Keratinocyte (primary cell): ENCODE measurements around the gene CPLANE2. TPM values are rescaled to one million over a fixed set of nuclear protein-coding genes. Genes with fewer than 3 reads are reported as not detected.

Source experiments
- DNase-seq: peaks from one replicate; pipeline ENCODE4 v3.0.0-alpha.2; 2011; ENCODE audit warnings: low read depth, missing footprints, low spot score
- FAIRE-seq: peaks from 2 replicates; lab custom pipeline; 2011; peaks lifted over from hg19 to GRCh38; lab: Jason Lieb, UNC
- H2AFZ ChIP-seq: 2 replicates; pipeline ENCODE4 v1.6.0; 2012; ENCODE audit warnings: low read length, control low read depth, inconsistent platforms; ENCODE audit not compliant: control insufficient read depth
- H3K27ac ChIP-seq: 2 replicates; pipeline ENCODE4 v1.5.1; 2011; ENCODE audit warnings: low read length; ENCODE audit not compliant: control insufficient read depth, insufficient read depth
- H3K27me3 ChIP-seq: 3 replicates; pipeline ENCODE4 v1.6.0; 2011; ENCODE audit warnings: low read length; ENCODE audit not compliant: control insufficient read depth, insufficient read depth; ENCODE audit errors: extremely low read depth
- H3K36me3 ChIP-seq, 2 experiments: 2 replicates in 1 of 2; 3 replicates in 1 of 2; pipeline ENCODE4 v1.5.1; 2011; ENCODE audit warnings: low read length in 2 of 2, mild to moderate bottlenecking in 1 of 2; ENCODE audit not compliant: control insufficient read depth in 2 of 2, insufficient read depth in 2 of 2; ENCODE audit errors: extremely low read depth in 1 of 2
- H3K4me1 ChIP-seq: 3 replicates; pipeline ENCODE4 v1.5.1; 2011; ENCODE audit warnings: low read length; ENCODE audit not compliant: control insufficient read depth, insufficient read depth; ENCODE audit errors: extremely low read depth
- H3K4me2 ChIP-seq: 3 replicates; pipeline ENCODE4 v1.6.0; 2011; ENCODE audit warnings: low read depth, low read length; ENCODE audit not compliant: control insufficient read depth, insufficient read depth; ENCODE audit errors: extremely low read depth
- H3K4me3 ChIP-seq, 3 experiments: fragments of 200-600 bp in 1 of 3; sonication (generic) in 1 of 3; 2 replicates in 2 of 3; 3 replicates in 1 of 3; pipeline ENCODE4 v1.5.1; 2011 to 2016; ENCODE audit warnings: low read length in 3 of 3, mild to moderate bottlenecking in 3 of 3, control low read depth in 2 of 3, inconsistent platforms in 1 of 3, low read depth in 1 of 3, mixed read lengths in 1 of 3, mixed run types in 1 of 3, moderate library complexity in 1 of 3; ENCODE audit not compliant: control insufficient read depth in 2 of 3, insufficient read depth in 2 of 3; ENCODE audit errors: extremely low read depth in 1 of 3
- H3K79me2 ChIP-seq: 2 replicates; pipeline ENCODE4 v1.6.0; 2012; ENCODE audit warnings: low read length; ENCODE audit not compliant: control insufficient read depth, insufficient read depth
- H3K9ac ChIP-seq: 3 replicates; pipeline ENCODE4 v1.6.0; 2011; ENCODE audit warnings: low read length; ENCODE audit not compliant: control insufficient read depth, insufficient read depth; ENCODE audit errors: extremely low read depth
- H3K9me1 ChIP-seq: 3 replicates; pipeline ENCODE4 v1.6.0; 2011; ENCODE audit warnings: low read length; ENCODE audit not compliant: control insufficient read depth, insufficient read depth; ENCODE audit errors: extremely low read depth
- H3K9me3 ChIP-seq: 2 replicates; pipeline ENCODE4 v1.5.1; 2012; ENCODE audit warnings: low read depth, low read length; ENCODE audit not compliant: control insufficient read depth
- H4K20me1 ChIP-seq: 3 replicates; pipeline ENCODE4 v1.6.0; 2011; ENCODE audit warnings: low read length; ENCODE audit not compliant: control insufficient read depth, insufficient read depth; ENCODE audit errors: extremely low read depth
- CTCF ChIP-seq, 3 experiments: IDR thresholded peaks in 1 of 3; conservative IDR thresholded peaks in 1 of 3; optimal IDR thresholded peaks in 1 of 3; 2 replicates in 2 of 3; 3 replicates in 1 of 3; pipeline versions ENCODE3 to v1.5.1; 2011; ENCODE audit warnings: low read length in 3 of 3, mild to moderate bottlenecking in 3 of 3, moderate library complexity in 2 of 3, control low read depth in 1 of 3, inconsistent platforms in 1 of 3; ENCODE audit not compliant: insufficient read depth in 2 of 3; ENCODE audit errors: extremely low read depth in 1 of 3
- EZH2 ChIP-seq: IDR thresholded peaks from one replicate; pipeline ENCODE4 v1.6.1; 2012; ENCODE audit warnings: inconsistent platforms, mild to moderate bottlenecking, low read length, moderate library complexity
- dilution Hi-C: fragments of 300-500 bp; cut with MboI; formaldehyde crosslinking; loops from one replicate; pipeline ENCODE4 v1.7.0; 2020; ENCODE audit warnings: low sequenced_read_pairs; ENCODE audit not compliant: extremely low pct_ligation_motif_present
- polyA plus RNA-seq, 5 experiments: library from polyadenylated mRNA; depleted of rRNA in 3 of 5; stranded (reverse) in 3 of 5; stranded (forward) in 1 of 5; unstranded in 1 of 5; fragments of >200 nt; gene quantifications; 1 replicate in 1 of 5; 2 replicates in 3 of 5; 3 replicates in 1 of 5; pipeline versions ENCODE4 v1.2.1 to v1.2.3, GENCODE V29; 2011 to 2012; ENCODE audit warnings: missing spikeins in 2 of 5, low read depth in 1 of 5, low replicate concordance in 1 of 5

Gene CPLANE2
- polyA plus RNA-seq, 1 donor (not counting 4 experiments of a cell fraction or from before 2014, with no cell fraction given), result 2.5 TPM

- TF ChIP-seq CTCF (optimal IDR thresholded peaks at IDR 0.05 in 1 of 3, IDR thresholded peaks at IDR 0.05 in 1 of 3, conservative IDR thresholded peaks at IDR 0.05 in 1 of 3; ENCODE audit: extremely low read depth in 1 of 3, insufficient read depth in 2 of 3, low read length in 3 of 3), result no peak
- no peak for TF ChIP-seq EZH2
- Histone ChIP-seq H4K20me1 (no peaks in the 10 kb centered on the region), H3K27ac (no peak overlapping the region), H3K27me3 (no peaks in the 10 kb centered on the region), H3K79me2 (no peaks in the 10 kb centered on the region), H3K9me3 (no peaks in the 10 kb centered on the region), H3K4me1 (no peaks in the 10 kb centered on the region), H3K36me3 (peaks cover 0 to 2% of the 10 kb centered on the region in 2 experiments), H3K9me1 (no peaks in the 10 kb centered on the region), H2AFZ (no peak overlapping the region), H3K9ac (no peak overlapping the region), H3K4me2 (no peak overlapping the region), H3K4me3 (no peak overlapping the region)
- DNase-seq (no peak), FAIRE-seq (no peak)
- dilution Hi-C loops, result no loop called here
Measured at GRCh38 chr1:16281765-16282164, 44.8 kb upstream of the CPLANE2 start.

GRCh38 chr1:16279186-16279585, 42.2 kb upstream of the CPLANE2 start:
- H3K4me2 ChIP-seq, result no peak overlapping the region
- no peaks in the 10 kb centered on the region for H3K79me2 ChIP-seq
- H2AFZ ChIP-seq, result no peak overlapping the region
- H3K9ac ChIP-seq, result no peak overlapping the region
- no peaks in the 10 kb centered on the region for H3K9me3 ChIP-seq
- no peaks in the 10 kb centered on the region for H4K20me1 ChIP-seq
- no peaks in the 10 kb centered on the region for H3K9me1 ChIP-seq
- no peaks in the 10 kb centered on the region for H3K27me3 ChIP-seq
- no peak overlapping the region for H3K4me3 ChIP-seq
- dilution Hi-C loops, result no loop called here
- no peaks in the 10 kb centered on the region for H3K4me1 ChIP-seq
- DNase-seq, result no peak
- no peak for FAIRE-seq
- no peak overlapping the region for H3K27ac ChIP-seq
- no peak for TF ChIP-seq CTCF (optimal IDR thresholded peaks at IDR 0.05 in 1 of 3, IDR thresholded peaks at IDR 0.05 in 1 of 3, conservative IDR thresholded peaks at IDR 0.05 in 1 of 3; ENCODE audit: extremely low read depth in 1 of 3, insufficient read depth in 2 of 3, low read length in 3 of 3)
- TF ChIP-seq EZH2, result no peak
- H3K36me3 ChIP-seq, result no peaks in the 10 kb centered on the region
